Stomach (tissue), 9 donors: Measurements from ENCODE around the gene OPRL1. TPM values are rescaled to one million over a fixed set of nuclear protein-coding genes. Genes with fewer than 3 reads are reported as not detected.

Source experiments
- DNase-seq, 2 donors: peaks; one replicate each; pipeline versions ENCODE4 v3.0.0 to v3.0.0-alpha.2; 2013 to 2019
- H3K27ac ChIP-seq, 5 donors: fragments of 200-600 bp in 4 of 5; sonication (generic) in 4 of 5; one replicate each; pipeline ENCODE4 v1.5.1; 2013 to 2019; ENCODE audit warnings: mild to moderate bottlenecking in 1 of 5, moderate library complexity in 1 of 5
- H3K27me3 ChIP-seq, 3 donors: fragments of 200-600 bp; sonication (generic); one replicate each; pipeline ENCODE4 v1.5.1; 2017 to 2019; ENCODE audit warnings: mixed run types in 1 of 3
- H3K36me3 ChIP-seq, 4 donors: fragments of 200-600 bp; sonication (generic); 1 replicate in 3 of 4; 2 replicates in 1 of 4; pipeline ENCODE4 v1.5.1; 2016 to 2019
- H3K4me1 ChIP-seq, 4 donors: fragments of 200-600 bp; sonication (generic); one replicate each; pipeline ENCODE4 v1.5.1; 2016 to 2019
- H3K4me3 ChIP-seq, 4 donors: fragments of 200-600 bp; sonication (generic) in 3 of 4; one replicate each; pipeline ENCODE4 v1.5.1; 2016 to 2019; ENCODE audit warnings: mild to moderate bottlenecking in 1 of 4
- H3K9me3 ChIP-seq, 4 donors: fragments of 200-600 bp; sonication (generic); one replicate each; pipeline ENCODE4 v1.5.1; 2016 to 2019
- EP300 ChIP-seq: sonication (generic); formaldehyde crosslinking; IDR thresholded peaks from one replicate; pipeline ENCODE4 v1.6.1; 2017; ENCODE audit warnings: antibody characterized with exemption
- POLR2A ChIP-seq, 4 donors: fragments of 450-650 bp; IDR thresholded peaks; one replicate each; pipeline ENCODE4 v1.6.1; 2016; ENCODE audit warnings: antibody characterized with exemption in 4 of 4, control low read depth in 2 of 4, mild to moderate bottlenecking in 1 of 4, moderate library complexity in 1 of 4
- POLR2AphosphoS5 ChIP-seq, 3 donors: sonication (generic); formaldehyde crosslinking; IDR thresholded peaks; one replicate each; pipeline ENCODE4 v1.6.1; 2016; ENCODE audit warnings: antibody characterized with exemption in 3 of 3
- WGBS, 5 donors: extraction: QIAGEN DNeasy Blood & Tissue Kit in 3 of 5; methylation state at CpG; one replicate each; pipeline versions ENCODE4 v1.1.5 to v1.1.7; 2013 to 2018; 5-methylcytosine and 5-hydroxymethylcytosine counted together
- intact Hi-C: fragments of 100-400 bp; cut with DNase I; formaldehyde crosslinking; loops from one replicate; pipeline ENCODE4 v1.15.1; 2023; ENCODE audit warnings: low total_unique reads
- polyA plus RNA-seq, 3 donors: library from polyadenylated mRNA; stranded (reverse); fragments of 200-250 nt; gene quantifications; one replicate each; pipeline ENCODE4 v1.2.3, GENCODE V29; 2013
- total RNA-seq, 5 donors: library from RNA; depleted of rRNA; stranded (reverse); fragments of >200 nt; gene quantifications; one replicate each; pipeline versions ENCODE4 v1.1.0 to v1.2.3, GENCODE V29; 2014 to 2016
- TF ChIP-seq, protein P1 (sequence below), 7 experiments: fragments of 450-650 bp in 4 of 7; fragments of 200-600 bp in 3 of 7; sonication (generic) in 3 of 7; IDR thresholded peaks; one replicate each; pipeline ENCODE4 v1.5.1; 2016 to 2019; ENCODE audit warnings: antibody characterized with exemption in 7 of 7, control low read depth in 2 of 7, mild to moderate bottlenecking in 1 of 7
- donor health status: healthy with polysubstance abuse.
- donor health status: Bipolar disorder and iron deficiency.
- donor health status: healthy.

The OPRL1 gene
- total and polyA plus RNA-seq, 8 donors, result 0.18 to 4.7 (median 0.40) TPM; not detected in 4

DNA sequence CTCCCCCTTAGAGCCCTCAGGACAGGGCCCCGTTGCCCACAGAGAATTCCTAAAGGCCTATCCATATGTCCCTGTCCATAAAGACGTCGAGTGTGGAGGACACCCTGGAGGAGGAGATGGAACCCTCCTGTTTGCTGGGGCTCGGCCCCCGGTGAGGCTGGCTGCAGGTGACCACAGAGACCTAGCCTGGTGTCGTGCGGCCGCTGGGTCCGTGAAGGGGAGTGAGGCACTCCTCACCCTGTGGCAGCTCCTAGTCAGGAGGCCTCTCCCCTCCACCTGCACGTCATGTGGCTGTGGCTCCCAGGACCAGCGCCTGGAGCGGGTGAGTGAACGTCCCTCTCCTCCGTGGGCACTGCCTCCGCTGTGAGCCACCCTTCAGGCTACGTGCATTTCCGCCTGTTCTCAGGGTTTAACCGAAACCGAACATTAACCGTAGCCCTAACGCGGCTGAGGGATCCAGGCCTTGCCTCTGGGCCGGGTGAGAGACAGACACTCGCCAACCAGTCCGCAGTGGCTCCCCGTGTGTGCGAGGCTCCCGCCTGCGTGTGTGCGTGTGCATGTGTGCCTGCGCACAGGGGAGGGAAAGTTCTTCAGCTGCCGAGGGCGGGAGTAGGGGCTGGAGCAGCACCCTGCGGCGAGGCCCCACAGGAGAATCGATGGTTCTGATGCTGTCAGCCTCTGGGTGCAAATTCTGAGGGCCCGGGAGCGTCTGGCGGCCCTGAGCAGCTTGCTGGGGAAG, 22.8 kb upstream of the OPRL1 start:
- DNase-seq, result no peak
- 57 to 68% (median 63%) methylated on average over 32 to 39 of the region's 39 CpGs for WGBS, 5 donors
- Histone ChIP-seq H3K4me1 (peaks cover 11 to 23% (median 19%) of the 10 kb centered on the region in 4 donors), H3K9me3 (no peaks in the 10 kb centered on the region), H3K27me3 (peaks cover 0 to 59% (median 31%) of the 10 kb centered on the region in 3 donors), H3K27ac (peak overlapping the region; percentile 12 to 79 (median 50)), H3K4me3 (peak overlapping the region in 2 of 4 donors; percentile 12 to 27), H3K36me3 (no peaks in the 10 kb centered on the region)
- intact Hi-C loops, result no loop called here
- TF ChIP-seq POLR2AphosphoS5 (IDR thresholded peaks at IDR 0.05) (peak in 1 of 3 donors; percentile 2), EP300 (no peak), POLR2A (IDR thresholded peaks at IDR 0.05) (no peak)
- TF ChIP-seq, protein P1, sequence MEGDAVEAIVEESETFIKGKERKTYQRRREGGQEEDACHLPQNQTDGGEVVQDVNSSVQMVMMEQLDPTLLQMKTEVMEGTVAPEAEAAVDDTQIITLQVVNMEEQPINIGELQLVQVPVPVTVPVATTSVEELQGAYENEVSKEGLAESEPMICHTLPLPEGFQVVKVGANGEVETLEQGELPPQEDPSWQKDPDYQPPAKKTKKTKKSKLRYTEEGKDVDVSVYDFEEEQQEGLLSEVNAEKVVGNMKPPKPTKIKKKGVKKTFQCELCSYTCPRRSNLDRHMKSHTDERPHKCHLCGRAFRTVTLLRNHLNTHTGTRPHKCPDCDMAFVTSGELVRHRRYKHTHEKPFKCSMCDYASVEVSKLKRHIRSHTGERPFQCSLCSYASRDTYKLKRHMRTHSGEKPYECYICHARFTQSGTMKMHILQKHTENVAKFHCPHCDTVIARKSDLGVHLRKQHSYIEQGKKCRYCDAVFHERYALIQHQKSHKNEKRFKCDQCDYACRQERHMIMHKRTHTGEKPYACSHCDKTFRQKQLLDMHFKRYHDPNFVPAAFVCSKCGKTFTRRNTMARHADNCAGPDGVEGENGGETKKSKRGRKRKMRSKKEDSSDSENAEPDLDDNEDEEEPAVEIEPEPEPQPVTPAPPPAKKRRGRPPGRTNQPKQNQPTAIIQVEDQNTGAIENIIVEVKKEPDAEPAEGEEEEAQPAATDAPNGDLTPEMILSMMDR (IDR thresholded peaks at IDR 0.05), result no peak

DNA sequence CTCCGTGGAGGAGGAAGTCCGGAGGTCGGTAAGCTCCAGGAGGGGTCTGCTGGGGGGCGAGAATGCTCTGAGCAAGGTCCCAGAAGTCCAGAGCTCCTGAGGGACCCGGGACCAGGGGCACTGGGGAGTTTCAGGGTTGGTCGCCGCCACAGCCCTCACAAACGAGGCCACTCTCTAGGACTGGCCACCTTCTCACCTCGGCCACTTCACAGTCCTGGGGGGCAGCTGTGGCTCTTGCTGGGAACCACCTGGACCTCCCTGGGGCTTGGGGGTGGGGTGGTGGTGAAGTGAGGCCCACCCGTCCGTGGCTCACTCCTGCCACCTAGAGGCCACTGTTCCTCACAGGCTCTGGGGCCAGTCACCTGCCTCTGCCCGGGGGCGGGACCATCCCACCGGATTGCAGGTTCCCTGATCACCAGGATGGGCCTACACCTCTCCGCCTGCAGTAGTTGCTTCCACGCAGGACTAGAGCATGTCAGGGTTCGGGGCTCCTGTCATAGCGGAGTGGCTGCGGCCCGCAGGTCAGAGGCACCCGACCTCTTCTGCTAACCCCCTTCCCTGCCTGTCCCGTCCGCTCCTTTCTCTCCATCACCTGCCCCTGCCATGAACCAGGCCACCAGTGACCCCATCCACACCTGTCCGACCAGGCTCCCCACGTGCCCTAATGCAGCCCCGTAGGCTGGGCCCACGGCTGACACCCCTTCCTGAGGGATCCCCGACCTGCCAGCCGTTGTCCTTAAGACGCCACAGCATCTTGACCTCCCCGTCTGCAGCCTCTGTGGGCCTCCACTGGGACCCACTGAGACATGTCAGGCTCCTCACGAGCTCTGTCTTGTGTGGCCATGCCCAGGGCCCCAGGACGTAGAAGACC, 22.0 kb upstream of the OPRL1 start:
- 19 to 31% (median 29%) methylated on average over 25 to 33 of the region's 33 CpGs for WGBS, 5 donors
- intact Hi-C loops, result no loop called here
- DNase-seq, result peak; percentile 81 to 92
- Histone ChIP-seq H3K27me3 (peaks cover 0 to 51% (median 26%) of the 10 kb centered on the region in 3 donors), H3K27ac (peak overlapping the region in 4 of 5 donors; percentile 48 to 79 (median 53)), H3K4me3 (peak overlapping the region in 2 of 4 donors; percentile 12 to 27), H3K4me1 (peaks cover 17 to 31% (median 27%) of the 10 kb centered on the region in 4 donors), H3K9me3 (no peaks in the 10 kb centered on the region), H3K36me3 (no peaks in the 10 kb centered on the region)
- TF ChIP-seq EP300 (no peak), POLR2A (IDR thresholded peaks at IDR 0.05) (no peak), POLR2AphosphoS5 (IDR thresholded peaks at IDR 0.05) (no peak)
- TF ChIP-seq, protein P1 (IDR thresholded peaks at IDR 0.05), result peak in 5 of 7 experiments; percentile 57 to 88 (median 69)

DNA sequence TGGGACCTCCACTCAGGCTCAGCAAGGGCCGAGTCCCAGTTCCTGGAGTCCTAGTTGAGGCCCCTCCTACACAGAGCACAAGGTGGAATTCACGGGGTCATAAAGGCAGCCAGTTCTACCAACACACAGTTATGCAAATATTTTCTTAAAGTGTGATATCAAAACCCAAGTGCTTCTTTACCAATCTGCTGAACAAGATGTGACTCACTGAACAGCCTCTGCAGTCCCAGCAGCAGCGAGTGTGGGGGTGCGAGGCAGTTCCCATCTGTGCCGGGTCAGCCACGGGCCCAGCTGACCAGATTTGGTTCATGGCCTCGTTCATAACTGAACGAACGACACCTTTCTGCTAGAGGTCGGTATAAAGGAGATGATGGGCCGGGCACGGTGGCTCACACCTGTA, 21.3 kb upstream of the OPRL1 start:
- DNase-seq, result peak; percentile 48 to 77
- Histone ChIP-seq H3K9me3 (no peaks in the 10 kb centered on the region), H3K4me1 (peaks cover 19 to 33% (median 30%) of the 10 kb centered on the region in 4 donors), H3K27ac (peak overlapping the region; percentile 29 to 69 (median 48)), H3K4me3 (peak overlapping the region in 1 of 4 donors; percentile 27), H3K36me3 (no peaks in the 10 kb centered on the region), H3K27me3 (peaks cover 0 to 44% (median 22%) of the 10 kb centered on the region in 3 donors)
- TF ChIP-seq, protein P1 (IDR thresholded peaks at IDR 0.05), result no peak
- TF ChIP-seq POLR2AphosphoS5 (IDR thresholded peaks at IDR 0.05) (peak in 2 of 3 donors; percentile 34 to 43), POLR2A (IDR thresholded peaks at IDR 0.05) (no peak)
- intact Hi-C loops, result no loop called here
- WGBS, 5 donors, result 22 to 57% (median 45%) methylated on average over 12 of the region's 12 CpGs

DNA sequence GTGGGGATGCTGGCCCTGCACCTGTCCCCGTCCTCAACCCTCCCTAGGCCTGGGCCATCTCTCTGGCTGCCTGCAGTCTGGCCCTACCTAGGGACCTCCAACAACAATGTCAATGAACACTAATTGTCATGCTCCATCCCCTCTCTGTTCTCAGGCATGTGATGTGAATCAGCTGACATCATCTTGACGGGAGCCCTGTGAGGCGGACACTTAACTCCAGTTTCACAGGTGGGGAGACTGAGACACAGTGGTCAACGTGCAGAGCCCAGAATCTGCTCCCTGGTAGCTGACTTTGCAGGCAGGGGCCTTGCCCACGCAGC, 17.6 kb upstream of the OPRL1 start:
- TF ChIP-seq, protein P1 (IDR thresholded peaks at IDR 0.05), result no peak
- TF ChIP-seq EP300, result no peak
- no peak for TF ChIP-seq POLR2AphosphoS5 (IDR thresholded peaks at IDR 0.05)
- TF ChIP-seq POLR2A (IDR thresholded peaks at IDR 0.05), result no peak
- H3K36me3 ChIP-seq, result no peaks in the 10 kb centered on the region
- WGBS, 5 donors, result 57 to 72% (median 59%) methylated on average over 4 to 5 of the region's 5 CpGs
- no peaks in the 10 kb centered on the region for H3K9me3 ChIP-seq
- H3K27me3 ChIP-seq, result peaks cover 0 to 7% (median 2%) of the 10 kb centered on the region in 3 donors
- intact Hi-C loops, result no loop called here
- H3K4me3 ChIP-seq, result peak overlapping the region; percentile 68 to 98 (median 96)
- peak overlapping the region in 4 of 5 donors; percentile 78 to 87 (median 84) for H3K27ac ChIP-seq
- H3K4me1 ChIP-seq, result peaks cover 42 to 58% (median 55%) of the 10 kb centered on the region in 4 donors
- DNase-seq, result no peak
